GM15510 (cell line): ENCODE measurements around the gene MRFAP1L1.

ENCODE experiments used
- POLR2A ChIP-seq: IDR thresholded peaks from 3 replicates; pipeline ENCODE4 v1.6.1; 2011; ENCODE audit warnings: borderline replicate concordance; ENCODE audit not compliant: insufficient read length; ENCODE audit errors: extremely low read depth

MRFAP1L1 gene

GRCh38 chr4:6746721-6747293 is 37.1 kb upstream of the MRFAP1L1 start:
- no peak for TF ChIP-seq POLR2A

- no peak for TF ChIP-seq POLR2A
Measured at GRCh38 chr4:6742989-6743388, 33.3 kb upstream of the MRFAP1L1 start.

GRCh38 chr4:6742507-6742906 is 32.8 kb upstream of the MRFAP1L1 start:
- TF ChIP-seq POLR2A, result no peak

GRCh38 chr4:6740347-6740746 is 30.7 kb upstream of the MRFAP1L1 start:
- no peak for TF ChIP-seq POLR2A

DNA sequence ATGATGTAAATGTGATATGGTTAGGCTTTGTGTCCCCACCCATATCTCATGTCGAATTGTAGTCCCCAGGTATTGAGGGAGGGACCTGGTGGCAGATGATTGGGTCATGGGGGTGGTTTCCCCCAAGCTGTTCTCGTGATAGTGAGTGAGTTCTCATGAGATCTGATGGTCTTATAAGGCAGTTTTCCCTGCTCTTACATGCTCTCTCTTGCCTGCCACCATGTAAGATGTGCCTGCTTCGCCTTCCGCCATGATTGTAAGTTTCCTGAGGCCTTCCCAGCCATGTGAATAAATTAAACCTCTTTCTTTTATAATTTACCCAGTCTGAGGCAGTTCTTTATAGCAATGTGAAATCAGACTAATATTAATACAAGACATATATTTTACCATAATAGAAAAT is 30.3 kb upstream of the MRFAP1L1 start:
- TF ChIP-seq POLR2A, result no peak

- no peak for TF ChIP-seq POLR2A
Measured at GRCh38 chr4:6734165-6734786, 24.6 kb upstream of the MRFAP1L1 start.

- TF ChIP-seq POLR2A, result no peak
Measured at GRCh38 chr4:6733358-6734164, 23.9 kb upstream of the MRFAP1L1 start.

GRCh38 chr4:6732441-6733357 is 23.0 kb upstream of the MRFAP1L1 start:
- no peak for TF ChIP-seq POLR2A

DNA sequence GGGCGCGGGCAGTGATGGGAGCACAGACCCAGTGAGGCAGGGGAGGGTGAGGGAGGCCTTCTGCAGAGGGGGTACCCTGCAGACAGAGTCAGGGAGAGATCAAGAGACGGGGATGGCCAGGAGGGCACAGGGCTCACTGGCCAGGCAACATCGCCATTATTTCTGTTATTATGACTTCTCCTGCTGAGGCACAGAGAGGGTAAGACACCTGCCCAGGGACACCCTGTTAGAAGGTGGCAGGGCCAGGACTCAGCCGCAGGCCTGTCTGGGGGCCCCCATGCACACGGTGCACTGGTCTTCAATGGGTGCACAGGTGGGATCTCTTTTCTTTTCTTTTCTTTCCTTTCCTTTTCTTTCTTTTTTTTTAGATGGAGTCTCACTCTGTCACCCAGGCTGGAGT is 22.1 kb upstream of the MRFAP1L1 start:
- TF ChIP-seq POLR2A, result no peak

- TF ChIP-seq POLR2A, result no peak
Measured at GRCh38 chr4:6731318-6731675, 21.6 kb upstream of the MRFAP1L1 start.

DNA sequence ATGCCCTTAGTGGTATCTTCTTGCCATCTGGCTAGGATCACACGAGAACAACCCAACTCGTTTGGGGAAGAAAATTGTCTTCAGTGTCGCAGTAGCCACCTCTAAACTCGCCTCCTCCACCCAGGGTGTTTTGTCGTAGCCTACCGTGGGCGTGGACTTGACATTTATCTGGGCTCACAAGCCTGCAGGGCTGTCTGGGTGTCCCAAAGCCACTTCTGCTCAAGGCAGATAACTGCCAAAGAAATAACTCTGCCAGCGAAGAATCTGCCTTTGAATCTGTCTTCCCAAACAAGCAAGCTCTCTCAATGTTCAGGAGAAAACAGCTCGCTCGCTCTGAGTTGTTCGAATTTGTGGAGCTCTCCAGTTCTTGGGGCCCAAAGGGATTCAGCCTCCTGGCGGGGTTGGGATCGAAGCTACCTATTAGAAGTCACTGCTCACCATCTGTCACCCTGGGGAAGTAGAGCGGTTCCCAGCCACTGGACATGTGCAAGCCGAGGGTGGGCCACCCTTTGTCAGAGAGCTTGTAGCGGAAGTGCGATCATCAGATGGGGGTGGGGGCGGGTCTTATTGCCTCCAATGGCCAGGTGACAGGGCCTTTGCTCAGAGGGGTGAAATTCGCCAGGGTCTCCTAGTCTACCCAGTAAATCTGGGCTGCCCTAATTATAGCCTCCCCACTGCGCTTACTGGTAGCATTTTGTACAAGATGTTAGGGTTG is 21.1 kb upstream of the MRFAP1L1 start:
- no peak for TF ChIP-seq POLR2A

GRCh38 chr4:6728320-6729029 is 18.8 kb upstream of the MRFAP1L1 start:
- no peak for TF ChIP-seq POLR2A

DNA sequence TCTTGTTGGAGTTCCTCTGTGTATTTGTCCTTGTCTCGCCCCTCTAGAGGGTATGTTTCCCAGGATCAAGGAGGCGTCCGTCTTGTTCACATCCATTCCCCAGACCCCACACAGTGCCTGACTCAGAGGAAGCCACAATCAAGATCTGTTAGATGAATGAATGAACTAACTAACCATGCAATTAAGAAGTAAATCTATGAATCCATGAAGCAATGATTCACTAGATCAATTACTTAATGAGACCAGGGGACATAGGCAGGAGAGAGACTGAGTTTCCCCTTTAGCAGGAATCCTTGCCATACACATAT is 18.2 kb upstream of the MRFAP1L1 start:
- no peak for TF ChIP-seq POLR2A

GRCh38 chr4:6727081-6727942 is 17.6 kb upstream of the MRFAP1L1 start:
- no peak for TF ChIP-seq POLR2A
